Epidermal melanocyte (primary cell): ENCODE results near the gene DNAJC4.

Experiments
- DNase-seq: peaks from one replicate; pipeline ENCODE4 v3.0.0; 2011; ENCODE audit warnings: low spot score; ENCODE audit not compliant: insufficient read length

DNAJC4 gene

DNA sequence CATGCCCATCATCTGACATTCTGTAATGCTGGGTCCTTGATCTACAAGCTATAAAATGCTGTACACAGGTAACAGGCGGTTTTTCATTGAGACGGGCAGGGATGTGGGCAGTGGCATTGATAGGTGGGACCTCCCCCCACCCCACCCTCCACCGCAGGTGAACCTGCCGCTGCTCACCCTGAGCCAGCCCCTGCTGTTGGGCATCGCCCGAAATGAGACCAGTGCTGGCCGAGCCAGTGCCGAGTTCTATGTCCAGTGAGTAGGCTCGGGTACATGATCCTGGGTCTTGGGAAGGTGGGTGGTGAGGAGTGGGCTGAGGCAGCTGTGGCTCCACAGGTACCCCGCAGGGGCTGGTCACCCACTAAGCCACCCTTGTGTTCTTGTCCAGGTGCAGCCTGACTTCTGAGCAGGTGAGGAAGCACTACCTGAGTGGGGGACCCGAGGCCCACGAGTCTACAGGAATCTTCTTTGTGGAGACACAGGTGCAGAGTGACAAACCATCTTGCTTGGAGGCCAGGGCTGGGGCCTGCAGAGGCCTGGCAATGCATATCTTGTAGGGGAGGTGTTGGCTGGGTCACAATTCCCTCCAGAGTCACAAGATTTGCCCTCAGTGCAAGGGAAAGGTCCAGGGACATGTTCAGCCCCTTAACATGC is 1.1 kb upstream of the DNAJC4 start:
- no peak for DNase-seq

DNA sequence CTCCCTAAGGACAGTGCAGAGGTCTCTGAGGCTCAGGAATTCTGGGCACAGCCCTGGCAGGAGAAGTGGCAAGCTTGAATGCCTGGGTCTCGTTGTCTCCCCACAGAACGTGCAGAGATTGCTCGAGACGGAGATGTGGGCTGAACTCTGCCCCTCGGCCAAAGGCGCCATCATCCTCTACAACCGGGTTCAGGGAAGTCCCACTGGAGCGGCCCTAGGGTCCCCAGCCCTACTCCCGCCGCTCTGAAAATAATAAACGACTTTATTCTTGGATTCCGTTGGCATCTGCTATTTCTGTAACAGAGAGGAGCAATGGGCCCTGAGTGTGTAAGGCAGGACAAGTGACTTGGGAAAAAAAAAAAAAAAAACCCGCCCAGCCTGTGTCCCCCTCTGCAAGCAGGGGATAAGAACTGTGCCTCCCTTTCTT is 591 bp upstream of the DNAJC4 start:
- no peak for DNase-seq

DNA sequence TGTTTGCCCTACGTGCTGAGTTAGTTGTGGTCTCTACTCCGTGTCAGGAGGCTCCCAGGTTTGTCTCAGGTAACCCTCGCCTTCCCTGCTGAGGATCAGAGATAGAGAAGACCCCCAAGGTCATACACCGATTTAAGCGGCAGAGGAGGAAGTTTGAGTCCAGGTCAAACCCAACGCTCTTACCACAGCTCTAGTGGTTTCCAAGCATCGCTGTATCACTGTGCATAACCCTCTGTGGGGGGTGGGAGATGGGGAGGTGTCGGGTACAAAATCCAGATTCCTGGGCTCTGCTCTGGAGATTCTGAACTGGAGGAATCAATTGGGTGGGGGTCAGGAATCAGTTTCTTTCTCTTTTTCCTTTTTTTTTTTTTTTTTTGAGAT is 627 bp downstream of the DNAJC4 start:
- no peak for DNase-seq

DNA sequence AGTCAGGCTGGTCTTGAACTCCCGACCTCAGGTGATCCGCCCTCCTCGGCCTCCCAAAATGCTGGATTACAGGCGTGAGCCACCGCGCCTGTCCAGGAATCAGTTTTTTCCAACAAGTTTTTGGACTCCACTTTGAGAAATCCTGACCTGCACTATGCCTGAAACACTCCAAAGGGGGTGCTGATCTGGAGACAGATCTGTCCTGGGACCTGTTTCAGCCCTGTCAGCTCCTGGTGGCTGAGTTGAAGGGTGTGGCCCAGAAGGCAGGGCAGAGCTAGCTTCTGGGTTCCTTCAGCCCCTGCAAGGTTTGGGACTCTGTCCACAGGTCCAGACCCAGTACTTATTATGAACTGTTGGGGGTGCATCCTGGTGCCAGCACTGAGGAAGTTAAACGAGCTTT is 1.2 kb downstream of the DNAJC4 start:
- DNase-seq = no peak

DNA sequence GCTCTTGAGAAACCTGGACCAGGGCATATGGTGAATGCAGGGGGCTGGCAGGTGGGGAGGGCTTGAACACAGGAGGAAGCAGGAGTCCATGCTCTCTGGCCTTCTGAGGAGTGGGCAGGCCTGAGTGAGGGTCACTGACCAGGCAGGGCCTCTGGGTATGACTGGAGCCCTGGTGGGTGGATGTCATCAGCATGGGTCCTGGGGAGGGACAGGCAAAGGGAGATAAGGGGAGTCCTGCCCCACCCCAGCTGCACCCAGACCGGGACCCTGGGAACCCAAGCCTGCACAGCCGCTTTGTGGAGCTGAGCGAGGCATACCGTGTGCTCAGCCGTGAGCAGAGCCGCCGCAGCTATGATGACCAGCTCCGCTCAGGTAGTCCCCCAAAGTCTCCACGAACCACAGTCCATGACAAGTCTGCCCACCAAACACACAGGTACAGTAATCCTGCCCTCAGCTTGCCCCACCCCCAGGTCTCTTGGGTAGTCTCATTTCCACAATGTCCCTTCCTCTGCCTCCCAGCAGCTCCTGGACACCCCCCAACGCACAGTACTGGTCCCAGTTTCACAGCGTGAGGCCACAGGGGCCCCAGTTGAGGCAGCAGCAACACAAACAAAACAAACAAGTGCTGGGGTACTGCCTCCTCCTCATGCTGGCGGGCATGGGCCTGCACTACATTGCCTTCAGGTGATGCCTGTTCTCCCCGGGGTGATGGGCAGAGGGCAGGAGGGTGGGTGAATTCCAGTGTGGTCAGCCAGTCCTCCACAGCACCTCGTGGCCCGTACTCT is 2.0 kb downstream of the DNAJC4 start:
- DNase-seq = no peak

DNA sequence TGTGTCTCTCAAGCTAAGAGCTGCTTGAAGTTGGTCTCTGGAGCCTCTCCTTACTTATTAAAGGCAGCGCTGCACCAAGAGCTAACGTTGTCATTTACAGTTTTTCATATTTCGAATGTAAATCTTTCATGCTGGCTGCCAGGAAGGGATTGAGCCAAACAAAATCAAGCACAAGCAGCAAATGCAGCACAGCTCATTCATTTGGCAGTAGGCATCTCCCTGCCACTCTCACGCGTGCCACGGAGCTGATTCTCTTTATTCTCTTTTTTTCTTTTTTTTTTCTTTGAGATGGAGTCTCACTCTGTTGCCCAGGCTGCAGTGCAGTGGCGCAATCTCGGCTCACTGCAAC is 2.6 kb downstream of the DNAJC4 start:
- DNase-seq = no peak

DNA sequence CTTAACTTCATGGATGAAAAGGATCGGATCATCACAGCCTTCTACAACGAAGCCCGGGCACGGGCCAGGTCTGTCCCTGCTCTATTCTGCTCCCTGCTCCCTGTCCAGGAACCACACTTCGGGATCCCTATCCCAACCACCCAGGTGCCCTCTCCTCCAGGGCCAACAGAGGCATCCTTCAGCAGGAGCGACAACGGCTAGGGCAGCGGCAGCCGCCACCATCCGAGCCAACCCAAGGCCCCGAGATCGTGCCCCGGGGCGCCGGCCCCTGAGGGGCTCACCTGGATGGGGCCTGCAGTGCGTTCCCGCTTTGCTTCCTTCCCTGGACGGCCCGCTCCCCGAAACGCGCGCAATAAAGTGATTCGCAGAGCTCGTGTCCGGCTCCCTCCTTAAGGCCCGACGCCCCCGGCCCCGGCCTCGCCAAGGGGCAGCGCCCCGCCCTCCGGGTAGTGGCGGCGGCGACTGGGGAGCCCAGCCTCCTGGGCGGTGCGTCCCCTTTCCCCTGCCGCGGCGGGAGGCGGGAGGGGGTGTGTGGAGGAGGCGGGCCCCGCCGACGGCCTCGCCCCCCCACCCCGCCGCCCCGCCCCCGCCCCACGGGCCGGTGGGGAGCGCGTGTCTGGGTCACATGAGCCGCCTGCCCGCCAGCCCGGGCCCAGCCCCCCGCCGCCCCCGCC is 3.7 kb downstream of the DNAJC4 start, which contains the start of gene VEGFB:
Gene VEGFB (plus strand): TSS at position 672 of the 674 bp plus-strand sequence. CDS start 250 bp downstream, outside the sequence.
- DNase-seq = peak; percentile 67

DNA sequence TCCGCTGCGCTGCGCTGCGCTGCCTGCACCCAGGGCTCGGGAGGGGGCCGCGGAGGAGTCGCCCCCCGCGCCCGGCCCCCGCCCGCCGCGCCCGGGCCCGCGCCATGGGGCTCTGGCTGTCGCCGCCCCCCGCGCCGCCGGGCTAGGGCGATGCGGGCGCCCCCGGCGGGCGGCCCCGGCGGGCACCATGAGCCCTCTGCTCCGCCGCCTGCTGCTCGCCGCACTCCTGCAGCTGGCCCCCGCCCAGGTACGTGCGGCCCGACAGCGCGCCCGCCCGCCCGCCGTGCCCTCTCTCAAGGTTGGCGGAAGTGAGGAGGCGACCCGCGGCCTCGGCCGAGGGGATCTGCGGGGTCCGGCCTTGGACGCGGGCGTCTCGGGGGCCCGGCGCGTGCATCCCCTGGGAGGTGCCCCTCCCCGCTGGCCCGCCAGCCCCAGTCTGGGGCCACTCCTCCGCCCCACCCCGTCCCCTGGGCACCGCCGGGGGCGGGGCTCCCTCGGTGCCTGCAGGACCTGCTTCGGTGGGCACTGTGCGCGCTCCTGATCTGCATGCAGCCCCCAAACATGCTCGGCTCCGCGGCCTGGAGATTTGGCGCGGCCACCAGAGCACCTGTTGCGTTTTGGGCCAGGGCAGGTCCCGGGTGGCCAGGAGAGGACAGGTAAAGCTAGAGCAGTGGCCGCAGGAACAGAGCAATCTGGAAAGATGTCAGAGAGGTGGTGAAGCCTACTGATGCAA is 4.5 kb downstream of the DNAJC4 start:
- DNase-seq = no peak

DNA sequence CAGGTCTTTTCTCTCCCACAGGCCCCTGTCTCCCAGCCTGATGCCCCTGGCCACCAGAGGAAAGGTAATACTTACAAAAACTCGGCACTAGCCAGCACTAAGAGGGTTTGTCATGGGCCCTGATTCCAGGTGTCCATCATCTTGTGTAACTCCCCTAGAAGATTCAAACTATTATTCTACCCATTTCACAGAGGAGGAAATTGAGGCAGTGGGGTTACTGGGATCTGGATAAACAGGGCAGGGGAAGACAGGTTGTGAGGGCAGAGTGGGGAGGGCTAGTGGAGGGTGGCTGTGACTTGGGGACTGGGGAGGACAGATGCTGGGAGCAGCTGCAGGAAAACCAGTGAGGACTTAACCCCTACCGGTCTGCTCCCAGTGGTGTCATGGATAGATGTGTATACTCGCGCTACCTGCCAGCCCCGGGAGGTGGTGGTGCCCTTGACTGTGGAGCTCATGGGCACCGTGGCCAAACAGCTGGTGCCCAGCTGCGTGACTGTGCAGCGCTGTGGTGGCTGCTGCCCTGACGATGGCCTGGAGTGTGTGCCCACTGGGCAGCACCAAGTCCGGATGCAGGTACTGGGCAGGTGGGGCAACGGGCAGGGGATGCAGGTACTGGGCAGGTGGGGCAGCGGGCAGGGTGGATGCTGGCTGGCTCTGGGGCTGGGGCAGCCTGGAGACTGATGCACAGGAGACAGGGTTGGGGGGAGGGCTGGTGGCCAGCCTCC is 5.3 kb downstream of the DNAJC4 start:
- DNase-seq = no peak

DNA sequence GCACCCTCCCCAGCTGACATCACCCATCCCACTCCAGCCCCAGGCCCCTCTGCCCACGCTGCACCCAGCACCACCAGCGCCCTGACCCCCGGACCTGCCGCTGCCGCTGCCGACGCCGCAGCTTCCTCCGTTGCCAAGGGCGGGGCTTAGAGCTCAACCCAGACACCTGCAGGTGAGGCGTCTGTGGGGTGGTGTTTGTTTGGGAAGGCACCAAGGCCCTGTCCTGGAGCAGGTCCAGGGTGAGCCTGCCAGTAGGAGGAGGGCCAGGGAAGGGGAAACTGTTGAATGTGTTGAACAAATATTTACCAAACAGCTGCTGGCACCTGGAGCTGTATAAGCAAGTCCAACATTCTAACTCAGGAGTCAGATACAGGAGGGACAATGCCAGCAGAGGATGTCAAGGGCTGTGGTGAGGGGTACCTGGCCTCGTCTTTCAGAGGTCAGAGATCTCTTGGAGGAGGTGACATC is 7.2 kb downstream of the DNAJC4 start:
- no peak for DNase-seq

DNA sequence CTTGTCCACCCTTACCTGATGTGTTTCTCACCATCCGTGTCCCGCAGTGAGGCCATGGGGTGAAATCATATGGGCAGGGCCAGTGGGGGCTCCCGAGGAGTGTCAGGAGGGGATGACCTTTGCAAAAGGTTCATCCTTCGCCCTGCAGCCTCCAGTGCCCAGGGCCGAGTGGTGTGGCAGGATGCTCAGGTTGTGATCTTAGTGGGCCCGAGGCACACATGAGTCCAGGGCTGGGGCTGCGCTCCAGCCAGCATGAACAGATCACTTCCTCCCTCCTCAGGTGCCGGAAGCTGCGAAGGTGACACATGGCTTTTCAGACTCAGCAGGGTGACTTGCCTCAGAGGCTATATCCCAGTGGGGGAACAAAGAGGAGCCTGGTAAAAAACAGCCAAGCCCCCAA is 7.7 kb downstream of the DNAJC4 start:
- DNase-seq = no peak

DNA sequence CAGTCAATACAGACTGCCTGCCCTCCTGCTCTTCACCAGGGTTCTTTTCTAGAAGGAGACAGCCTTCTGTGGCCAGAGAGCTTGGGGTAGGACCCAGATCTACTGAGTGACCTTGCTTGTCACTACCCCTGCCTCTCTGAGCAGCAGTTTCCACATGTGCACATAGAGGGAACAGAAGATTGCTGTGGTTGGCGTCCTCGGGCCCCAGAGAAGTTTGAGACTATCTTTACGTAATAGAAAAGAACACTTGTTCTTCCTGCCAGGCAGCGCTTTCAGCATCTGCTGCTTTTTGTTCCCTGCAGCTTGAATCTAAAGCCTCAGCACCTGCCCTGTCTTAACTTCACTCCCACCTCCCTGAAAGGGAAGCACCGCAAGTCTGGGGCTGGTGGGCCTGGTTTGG is 8.7 kb downstream of the DNAJC4 start:
- no peak for DNase-seq

DNA sequence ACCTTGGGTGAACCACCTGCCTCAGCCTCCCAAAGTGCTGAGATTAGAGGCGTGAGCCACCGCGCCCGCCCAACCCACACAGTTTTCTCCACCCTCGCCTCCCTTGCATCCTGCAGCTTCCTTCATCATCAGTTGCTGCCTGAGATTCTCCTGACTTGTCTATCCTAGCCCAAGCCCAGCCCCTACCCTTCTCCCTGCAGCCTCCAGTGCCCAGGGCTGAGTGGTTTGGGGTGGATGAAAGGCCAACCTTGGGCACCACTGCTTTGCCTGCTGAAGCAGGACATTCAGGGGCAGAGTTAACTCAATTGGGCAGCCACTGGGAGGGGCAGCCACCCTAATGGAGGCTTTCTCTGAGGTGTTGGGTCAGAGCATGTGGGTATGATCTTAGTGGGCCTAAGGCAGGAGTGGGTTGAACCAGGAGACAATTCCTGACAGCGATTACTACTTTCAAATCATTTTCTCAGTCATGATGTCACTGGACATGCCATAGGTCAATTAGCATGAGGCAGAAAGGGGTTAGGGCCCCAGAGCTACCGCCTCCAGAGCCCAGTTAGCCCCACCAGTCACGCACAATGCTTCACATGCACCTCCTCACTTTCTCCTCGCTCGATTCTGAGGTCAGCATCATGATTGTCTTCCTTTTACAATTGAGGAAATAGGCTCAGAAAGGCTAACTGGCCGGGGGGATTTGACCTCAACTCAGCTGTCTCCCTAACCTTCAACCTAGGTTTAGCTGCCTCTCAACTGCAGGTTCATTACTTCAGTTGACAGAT is 9.5 kb downstream of the DNAJC4 start:
- DNase-seq = no peak

DNA sequence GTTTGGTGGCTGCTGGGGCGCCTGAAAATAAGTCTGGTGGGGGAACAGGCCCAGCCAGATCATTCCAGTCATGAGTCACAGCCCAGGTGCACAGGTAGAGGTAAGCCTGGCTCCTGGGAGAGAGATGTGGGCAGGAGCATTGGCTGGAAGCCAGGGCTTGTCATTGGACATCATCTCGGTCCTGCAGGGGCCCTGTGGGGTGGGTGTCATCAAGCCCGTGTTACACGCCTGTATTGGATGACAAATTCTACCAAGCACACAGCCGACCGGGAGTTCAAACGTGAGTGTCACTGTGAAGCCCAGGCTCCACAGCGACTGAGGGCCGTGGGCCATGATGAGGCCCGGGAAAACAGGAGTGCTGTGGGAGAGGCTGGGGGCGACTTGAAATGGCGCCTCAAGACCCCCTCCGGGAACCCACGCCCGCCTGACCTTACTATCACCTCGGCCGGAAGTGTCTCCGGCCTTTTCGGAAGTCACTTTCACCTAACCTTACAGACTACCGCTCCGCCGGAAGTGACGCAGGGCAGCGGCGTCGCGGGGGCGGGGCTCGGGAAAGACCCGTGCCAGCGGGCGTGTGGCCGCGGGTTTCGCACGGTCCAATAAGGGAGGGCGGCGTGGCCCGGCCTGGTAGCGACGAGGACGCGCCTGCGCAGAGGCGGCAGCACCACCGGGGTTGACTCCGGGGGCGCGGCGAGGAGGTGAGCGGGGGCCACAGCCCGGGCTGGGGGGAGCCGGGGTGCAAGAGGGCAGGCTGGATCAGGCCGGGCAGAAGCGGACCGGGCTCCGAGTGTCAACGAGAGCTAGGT is 10.3 kb downstream of the DNAJC4 start, which contains the start of gene FKBP2:
Gene FKBP2 (plus strand): TSS at position 661 of the 806 bp plus-strand sequence. CDS start 1,293 bp downstream, outside the sequence.
- peak; percentile 97 for DNase-seq

DNA sequence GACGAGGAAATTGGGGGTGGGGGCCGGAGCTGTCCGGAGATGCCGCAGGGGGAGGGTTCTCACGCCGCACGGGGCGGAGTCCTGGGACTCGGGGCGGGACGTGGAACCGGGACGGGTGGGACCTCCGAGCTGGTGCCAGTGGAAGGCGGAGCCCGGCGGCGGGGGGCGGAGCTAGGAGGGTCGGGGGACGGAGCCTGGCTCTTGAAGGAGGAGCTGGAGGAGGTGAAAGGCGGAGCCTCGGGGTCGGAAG is 10.8 kb downstream of the DNAJC4 start:
- peak; percentile 94 for DNase-seq

DNA sequence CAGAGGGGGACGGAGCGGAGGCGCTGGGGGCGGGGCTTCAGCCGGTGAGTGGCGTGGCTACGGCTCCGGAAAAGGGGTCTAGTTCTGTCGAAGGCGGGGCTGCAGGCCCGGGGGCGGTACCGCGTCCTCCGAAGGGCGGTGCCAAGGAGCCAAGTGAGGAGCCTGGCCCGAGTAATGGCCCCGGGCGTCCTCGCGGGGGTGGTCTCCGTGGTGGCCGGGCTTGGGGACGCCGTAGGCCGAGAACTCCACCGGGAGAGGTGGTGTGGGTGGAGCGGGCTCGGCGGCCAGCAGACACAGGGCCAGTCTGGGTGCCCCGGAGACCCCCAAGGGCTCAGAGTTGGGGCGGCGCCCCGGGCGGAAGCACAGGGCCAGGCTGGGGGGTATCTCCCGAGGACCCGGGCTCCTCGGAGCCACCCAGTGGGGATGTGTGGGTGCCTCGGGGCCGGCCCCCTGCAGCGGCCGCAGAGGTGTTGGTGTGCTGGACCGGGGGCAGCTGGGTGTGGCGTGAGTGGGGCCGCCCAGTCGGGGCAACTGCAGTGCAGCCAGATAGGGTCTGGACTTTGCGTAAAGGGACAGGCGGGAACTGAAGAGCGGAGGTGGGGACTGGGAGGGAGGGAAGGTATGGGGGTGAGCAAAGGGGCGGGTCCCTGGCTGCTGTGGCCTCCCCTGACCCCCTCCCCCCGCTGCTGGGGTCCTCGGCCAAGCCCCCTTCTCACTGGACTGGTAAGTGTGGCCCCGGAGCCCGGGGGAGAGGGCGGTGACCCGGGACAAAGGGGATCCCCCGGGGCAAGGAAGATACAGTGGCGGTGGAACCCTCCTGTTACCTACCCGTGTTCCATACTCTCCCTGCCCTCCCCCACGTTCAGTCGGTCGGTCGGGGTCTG is 11.4 kb downstream of the DNAJC4 start:
- no peak for DNase-seq

DNA sequence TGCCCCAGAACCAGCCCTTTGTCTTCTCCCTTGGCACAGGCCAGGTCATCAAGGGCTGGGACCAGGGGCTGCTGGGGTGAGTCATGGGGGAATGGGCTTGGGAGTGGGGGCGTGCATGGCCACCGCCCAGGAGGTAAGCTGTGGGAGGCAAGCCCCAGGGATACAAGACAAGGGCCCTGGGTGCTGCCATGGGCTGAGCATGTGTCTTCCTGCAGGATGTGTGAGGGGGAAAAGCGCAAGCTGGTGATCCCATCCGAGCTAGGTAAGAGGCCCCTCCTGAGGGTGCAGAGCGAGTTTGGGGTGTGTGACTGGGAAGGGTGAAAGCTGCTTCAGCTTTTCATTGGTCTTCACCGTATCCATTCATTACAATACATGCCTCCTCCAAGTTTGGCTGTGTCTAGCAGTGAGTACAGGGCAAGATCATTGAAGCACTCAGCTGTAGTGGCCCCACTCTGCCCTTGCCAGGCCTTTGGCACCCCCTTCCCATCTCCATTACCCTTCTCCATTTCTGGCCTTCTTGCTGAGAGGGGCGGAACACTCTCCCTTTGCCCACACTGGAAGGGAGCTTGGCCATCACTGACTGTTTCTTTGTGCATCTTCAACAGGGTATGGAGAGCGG is 13.0 kb downstream of the DNAJC4 start:
- DNase-seq = no peak

DNA sequence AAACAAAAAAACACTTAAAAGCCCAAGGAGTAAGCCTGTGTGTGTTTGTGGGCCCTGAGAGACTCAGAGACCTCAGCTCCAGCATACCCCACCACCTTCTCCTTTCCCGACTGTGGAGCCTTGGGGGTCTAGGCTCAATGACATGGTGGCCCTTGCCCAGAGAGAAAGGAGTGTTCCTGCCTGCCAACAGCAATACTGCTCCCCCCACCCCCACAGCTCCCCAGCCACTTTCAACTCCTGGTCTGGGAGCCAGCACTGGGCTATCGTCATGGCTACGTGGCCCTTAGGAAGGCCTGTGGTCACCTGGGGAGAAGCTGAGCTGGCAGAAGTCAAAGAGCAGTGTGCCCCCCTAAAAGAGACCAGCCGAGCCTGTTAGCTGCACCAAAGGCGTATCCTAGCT is 13.8 kb downstream of the DNAJC4 start:
- no peak for DNase-seq
